ENCODE results near the gene ESRRB.

ESRRB gene

GRCh38 chr14:76480426-76480825 lies 104.5 kb downstream of the ESRRB start:
- CTCF ChIA-PET = interaction anchor here (0.6 to 0.7 kb wide), 2 partner anchors 12 to 24 kb away, joined by 3 read pairs; no protein-coding TSS in a partner anchor
- H3K27ac ChIP-seq (ENCODE audit: extremely low read depth, low read depth, low read length) = no peak overlapping the region
- no peak overlapping the region for H3K4me3 ChIP-seq (ENCODE audit: low read depth, low read length)
- peaks cover 2% of the 10 kb centered on the region for H3K4me1 ChIP-seq (ENCODE audit: control insufficient read depth, insufficient read depth, low read length)
- TF ChIP-seq ZXDB (tag by site-specific recombination; IDR thresholded peaks at IDR 0.05) = no peak
- TF ChIP-seq ZFP41 (tag by site-specific recombination; IDR thresholded peaks at IDR 0.05; ENCODE audit: borderline replicate concordance) = no peak
- no peak for TF ChIP-seq PBX3 (CRISPR knock-in tag; IDR thresholded peaks at IDR 0.05)
- TF ChIP-seq HOXC10 (CRISPR knock-in tag; IDR thresholded peaks at IDR 0.05) = no peak
- no peak for TF ChIP-seq ZNF48 (tag by site-specific recombination; IDR thresholded peaks at IDR 0.05)
- no peak for TF ChIP-seq ZNF362 (tag by site-specific recombination; IDR thresholded peaks at IDR 0.05)
- TF ChIP-seq ZNF146 (tag by site-specific recombination; IDR thresholded peaks at IDR 0.05) = no peak
- no peak for TF ChIP-seq ZNF114 (tag by site-specific recombination; IDR thresholded peaks at IDR 0.05)
- no peak for TF ChIP-seq ZNF16 (tag by site-specific recombination; IDR thresholded peaks at IDR 0.05; ENCODE audit: low read depth)
- TF ChIP-seq ZNF26 (tag by site-specific recombination; IDR thresholded peaks at IDR 0.05) = no peak
- no peak for TF ChIP-seq ZNF645 (tag by site-specific recombination; IDR thresholded peaks at IDR 0.05)
- no peak for TF ChIP-seq INSM2 (tag by site-specific recombination; IDR thresholded peaks at IDR 0.05)
- no peak for TF ChIP-seq ZNF518A (tag by site-specific recombination; conservative IDR thresholded peaks at IDR 0.05; ENCODE audit: low read depth)
- TF ChIP-seq ZNF76 (tag by site-specific recombination; IDR thresholded peaks at IDR 0.05; ENCODE audit: borderline replicate concordance, low read depth) = no peak
- TF ChIP-seq ZNF548 (tag by site-specific recombination; IDR thresholded peaks at IDR 0.05) = no peak
- H3K36me3 ChIP-seq (ENCODE audit: control insufficient read depth in 2 of 2, insufficient read depth in 1 of 2, low read length in 2 of 2) = no peaks in the 10 kb centered on the region
- H3K9me3 ChIP-seq (ENCODE audit: control insufficient read depth, insufficient read depth, low read depth, low read length) = no peaks in the 10 kb centered on the region
- POLR2A ChIA-PET = no interaction called here
